ENCODE data around the gene PPP1R12A.

PPP1R12A gene

GRCh38 chr12:79782172-79782900 lies 152.6 kb downstream of the PPP1R12A start:
- H3K9ac ChIP-seq (ENCODE audit: insufficient read length, low read depth) = no peak overlapping the region
- peaks cover 45% of the 10 kb centered on the region for H3K36me3 ChIP-seq (ENCODE audit: insufficient read depth, insufficient read length, low read length)
- DNase-seq (ENCODE audit: low read depth, low spot score) = no peak
- H3K27me3 ChIP-seq (ENCODE audit: insufficient read depth, insufficient read length) = no peaks in the 10 kb centered on the region
- TF ChIP-seq YY1 (IDR thresholded peaks at IDR 0.05; ENCODE audit: insufficient read depth, insufficient read length) (no peak), SUZ12 (IDR thresholded peaks at IDR 0.05; ENCODE audit: extremely low read depth, insufficient read depth, insufficient read length) (no peak), ZNF274 (IDR thresholded peaks at IDR 0.05; ENCODE audit: low read depth, low read length) (no peak)
- H3K4me3 ChIP-seq (ENCODE audit: insufficient read length, low read depth) = no peak overlapping the region
- H3K4me1 ChIP-seq (ENCODE audit: insufficient read depth, insufficient read length) = no peaks in the 10 kb centered on the region
- H3K9me3 ChIP-seq (ENCODE audit: insufficient read depth, low read length) = no peaks in the 10 kb centered on the region

GRCh38 chr12:79778802-79779448 lies 156.0 kb downstream of the PPP1R12A start:
- H3K9me3 ChIP-seq (ENCODE audit: insufficient read depth, low read length) = no peaks in the 10 kb centered on the region
- no peak for DNase-seq (ENCODE audit: low read depth, low spot score)
- no peak overlapping the region for H3K4me3 ChIP-seq (ENCODE audit: insufficient read length, low read depth)
- peaks cover 41% of the 10 kb centered on the region for H3K36me3 ChIP-seq (ENCODE audit: insufficient read depth, insufficient read length, low read length)
- no peak for TF ChIP-seq YY1 (IDR thresholded peaks at IDR 0.05; ENCODE audit: insufficient read depth, insufficient read length)
- no peak for TF ChIP-seq ZNF274 (IDR thresholded peaks at IDR 0.05; ENCODE audit: low read depth, low read length)
- TF ChIP-seq SUZ12 (IDR thresholded peaks at IDR 0.05; ENCODE audit: extremely low read depth, insufficient read depth, insufficient read length) = no peak
- H3K4me1 ChIP-seq (ENCODE audit: insufficient read depth, insufficient read length) = no peaks in the 10 kb centered on the region
- H3K27me3 ChIP-seq (ENCODE audit: insufficient read depth, insufficient read length) = no peaks in the 10 kb centered on the region
- no peak overlapping the region for H3K9ac ChIP-seq (ENCODE audit: insufficient read length, low read depth)

DNA sequence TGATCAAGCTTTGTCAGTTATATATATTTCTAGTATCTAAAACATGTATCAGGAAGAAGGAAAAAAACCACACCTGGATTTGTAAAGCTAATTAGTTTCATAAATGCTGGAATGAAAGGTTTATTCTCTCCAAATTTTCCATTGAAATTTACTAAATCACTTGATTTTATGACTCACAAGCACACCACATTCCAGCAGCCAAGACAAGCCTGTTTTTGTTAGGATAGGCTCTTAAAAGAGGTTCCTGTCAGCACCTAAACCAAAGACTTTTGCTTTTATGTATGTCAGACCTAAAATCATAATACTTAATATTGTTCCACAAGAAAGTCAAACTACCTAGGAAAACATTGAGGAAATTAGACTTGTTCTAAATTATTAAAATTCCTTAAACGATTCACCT lies 158.8 kb downstream of the PPP1R12A start:
- no peaks in the 10 kb centered on the region for H3K4me1 ChIP-seq (ENCODE audit: insufficient read depth, insufficient read length)
- H3K4me3 ChIP-seq (ENCODE audit: insufficient read length, low read depth) = no peak overlapping the region
- no peak for TF ChIP-seq SUZ12 (IDR thresholded peaks at IDR 0.05; ENCODE audit: extremely low read depth, insufficient read depth, insufficient read length)
- TF ChIP-seq ZNF274 (IDR thresholded peaks at IDR 0.05; ENCODE audit: low read depth, low read length) = no peak
- no peak for TF ChIP-seq YY1 (IDR thresholded peaks at IDR 0.05; ENCODE audit: insufficient read depth, insufficient read length)
- H3K9ac ChIP-seq (ENCODE audit: insufficient read length, low read depth) = no peak overlapping the region
- H3K36me3 ChIP-seq (ENCODE audit: insufficient read depth, insufficient read length, low read length) = peaks cover 25% of the 10 kb centered on the region
- no peaks in the 10 kb centered on the region for H3K27me3 ChIP-seq (ENCODE audit: insufficient read depth, insufficient read length)
- no peaks in the 10 kb centered on the region for H3K9me3 ChIP-seq (ENCODE audit: insufficient read depth, low read length)
- DNase-seq (ENCODE audit: low read depth, low spot score) = no peak

- Histone ChIP-seq H3K27me3 (ENCODE audit: insufficient read depth, insufficient read length) (no peaks in the 10 kb centered on the region), H3K4me1 (ENCODE audit: insufficient read depth, insufficient read length) (no peaks in the 10 kb centered on the region), H3K4me3 (ENCODE audit: insufficient read length, low read depth) (no peak overlapping the region), H3K9me3 (ENCODE audit: insufficient read depth, low read length) (no peaks in the 10 kb centered on the region), H3K9ac (ENCODE audit: insufficient read length, low read depth) (no peak overlapping the region), H3K36me3 (ENCODE audit: insufficient read depth, insufficient read length, low read length) (peaks cover 20% of the 10 kb centered on the region)
- no peak for TF ChIP-seq ZNF274 (IDR thresholded peaks at IDR 0.05; ENCODE audit: low read depth, low read length)
- no peak for TF ChIP-seq YY1 (IDR thresholded peaks at IDR 0.05; ENCODE audit: insufficient read depth, insufficient read length)
- no peak for TF ChIP-seq SUZ12 (IDR thresholded peaks at IDR 0.05; ENCODE audit: extremely low read depth, insufficient read depth, insufficient read length)
- DNase-seq (ENCODE audit: low read depth, low spot score) = no peak
Observed at GRCh38 chr12:79775355-79776027, 159.4 kb downstream of the PPP1R12A start.

DNA sequence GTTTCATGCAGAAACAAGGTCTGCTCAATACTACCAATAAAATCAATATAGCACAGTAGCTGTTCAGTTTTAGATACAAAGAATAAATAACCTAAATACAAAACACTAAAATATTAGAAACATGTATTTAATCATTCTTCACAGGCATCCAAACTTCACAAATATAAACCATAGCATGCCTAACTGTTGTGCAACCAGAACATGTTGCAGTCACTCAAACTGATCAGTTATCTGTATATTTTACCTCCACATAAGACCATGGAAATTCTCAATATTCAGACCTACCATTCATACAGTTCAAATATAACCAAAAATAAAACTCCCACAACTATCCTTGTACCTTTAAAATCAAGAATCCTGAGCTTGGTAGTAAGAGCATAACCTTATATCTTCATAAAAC lies 161.0 kb downstream of the PPP1R12A start:
- H3K9ac ChIP-seq (ENCODE audit: insufficient read length, low read depth) = no peak overlapping the region
- no peaks in the 10 kb centered on the region for H3K9me3 ChIP-seq (ENCODE audit: insufficient read depth, low read length)
- DNase-seq (ENCODE audit: low read depth, low spot score) = no peak
- no peaks in the 10 kb centered on the region for H3K27me3 ChIP-seq (ENCODE audit: insufficient read depth, insufficient read length)
- peaks cover 14% of the 10 kb centered on the region for H3K36me3 ChIP-seq (ENCODE audit: insufficient read depth, insufficient read length, low read length)
- H3K4me1 ChIP-seq (ENCODE audit: insufficient read depth, insufficient read length) = no peaks in the 10 kb centered on the region
- H3K4me3 ChIP-seq (ENCODE audit: insufficient read length, low read depth) = no peak overlapping the region
- TF ChIP-seq ZNF274 (IDR thresholded peaks at IDR 0.05; ENCODE audit: low read depth, low read length) = no peak
- TF ChIP-seq SUZ12 (IDR thresholded peaks at IDR 0.05; ENCODE audit: extremely low read depth, insufficient read depth, insufficient read length) = no peak
- no peak for TF ChIP-seq YY1 (IDR thresholded peaks at IDR 0.05; ENCODE audit: insufficient read depth, insufficient read length)

DNA sequence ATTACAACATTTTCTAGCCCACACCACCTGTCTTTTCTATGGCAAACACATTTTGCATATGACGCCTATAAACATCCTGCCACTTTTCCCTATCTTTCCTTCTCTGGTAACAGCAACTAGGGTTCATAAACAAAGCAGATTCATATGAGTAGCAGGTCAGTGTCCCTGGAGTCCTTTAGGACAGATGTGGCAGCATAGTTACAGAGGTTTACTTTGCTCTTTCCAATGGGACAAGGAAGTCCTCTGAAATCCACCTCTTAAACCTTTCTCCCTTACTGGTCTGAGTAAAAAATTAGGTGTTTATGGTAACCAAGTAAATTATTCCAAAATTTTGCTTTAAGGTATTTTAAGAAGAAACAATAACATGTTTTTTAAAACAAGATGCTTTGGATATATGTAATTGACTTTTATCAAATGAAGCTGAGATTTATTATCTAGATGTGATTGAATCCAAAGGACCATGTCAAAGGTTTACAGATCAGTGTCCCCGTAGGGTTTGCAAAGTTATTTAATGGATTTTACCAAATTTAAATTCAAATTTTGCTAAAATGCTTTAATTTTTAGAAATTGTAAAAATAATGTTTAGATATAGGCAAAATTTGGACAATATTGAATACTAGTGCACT lies 164.9 kb downstream of the PPP1R12A start:
- TF ChIP-seq YY1 (IDR thresholded peaks at IDR 0.05; ENCODE audit: insufficient read depth, insufficient read length) = no peak
- Histone ChIP-seq H3K4me3 (ENCODE audit: insufficient read length, low read depth) (no peak overlapping the region), H3K27me3 (ENCODE audit: insufficient read depth, insufficient read length) (no peaks in the 10 kb centered on the region), H3K4me1 (ENCODE audit: insufficient read depth, insufficient read length) (no peaks in the 10 kb centered on the region), H3K9ac (ENCODE audit: insufficient read length, low read depth) (no peak overlapping the region), H3K36me3 (ENCODE audit: insufficient read depth, insufficient read length, low read length) (peaks cover 3% of the 10 kb centered on the region), H3K9me3 (ENCODE audit: insufficient read depth, low read length) (no peaks in the 10 kb centered on the region)
- DNase-seq (ENCODE audit: low read depth, low spot score) = no peak

Data from NT2/D1 (cell line).